ENCODE measurements around the gene CRYZL1. TPM values are rescaled to one million over a fixed set of nuclear protein-coding genes. Genes with fewer than 3 reads are reported as not detected.

The CRYZL1 gene
- total and polyA plus RNA-seq, 2 of the 8 experiments (the other 6 are each of a cell fraction or from before 2014, with no cell fraction given) = 15.6 to 15.8 TPM

- DNase-seq (ENCODE audit: low read depth in 1 of 2, low spot score in 2 of 2) (no peak), FAIRE-seq (no peak)
- TF ChIP-seq RBBP5 (IDR thresholded peaks at IDR 0.05; ENCODE audit: borderline replicate concordance, low read depth, low read length) (no peak), EZH2 (IDR thresholded peaks at IDR 0.05; ENCODE audit: low read depth, low read length, severe bottlenecking) (no peak)
- Histone ChIP-seq H4K20me1 (replicated peaks in 1 of 2; ENCODE audit: control insufficient read depth in 1 of 2, insufficient read depth in 2 of 2, low read length in 2 of 2) (peaks cover 15 to 21% of the 10 kb centered on the region in 2 experiments), H2BK120ac (replicated peaks; ENCODE audit: low read depth, low read length) (no peak overlapping the region), H3K4me2 (ENCODE audit: insufficient read depth in 1 of 2, low read depth in 2 of 2, low read length in 2 of 2) (no peak overlapping the region), H3K23me2 (ENCODE audit: low read depth, low read length) (peaks cover 10% of the 10 kb centered on the region), H3K18ac (ENCODE audit: extremely low read depth, low read length) (no peak overlapping the region), H3K27me3 (replicated peaks in 1 of 4; ENCODE audit: control insufficient read depth in 3 of 4, extremely low read depth in 1 of 4, insufficient read depth in 3 of 4, low read length in 3 of 4) (no peaks in the 10 kb centered on the region), H3K56ac (replicated peaks; ENCODE audit: insufficient read length, low read depth, low read length) (no peak overlapping the region), H2AK5ac (ENCODE audit: low read depth, low read length) (no peak overlapping the region), H4K5ac (ENCODE audit: insufficient read length, low read depth, low read length) (no peak overlapping the region), H3K27ac (ENCODE audit: low read depth, low read length) (no peak overlapping the region), H2BK5ac (ENCODE audit: low read depth, low read length) (no peak overlapping the region), H2BK12ac (ENCODE audit: low read depth, low read length) (no peak overlapping the region), H2AFZ (ENCODE audit: low read length) (no peak overlapping the region), H3K9ac (replicated peaks in 1 of 4; ENCODE audit: extremely low read depth in 1 of 4, low read depth in 3 of 4, low read length in 3 of 4) (no peak overlapping the region), H3K4me1 (replicated peaks in 1 of 4; ENCODE audit: control insufficient read depth in 3 of 4, insufficient read depth in 4 of 4, low read length in 3 of 4) (no peaks in the 10 kb centered on the region; a peak in 2 of 7 replicates), H4K91ac (replicated peaks; ENCODE audit: insufficient read length, low read length) (no peak overlapping the region), H3K4ac (replicated peaks; ENCODE audit: insufficient read length, low read depth, low read length) (no peak overlapping the region), H3K9me3 (ENCODE audit: insufficient read depth in 2 of 2, low read depth in 1 of 2, low read length in 1 of 2) (no peaks in the 10 kb centered on the region), H2BK20ac (ENCODE audit: low read length) (no peak overlapping the region), H3K36me3 (ENCODE audit: control insufficient read depth in 2 of 4, insufficient read depth in 4 of 4, low read length in 3 of 4) (peaks cover 16 to 52% (median 25%) of the 10 kb centered on the region in 4 experiments), H2BK15ac (ENCODE audit: low read length) (no peak overlapping the region), H3K79me1 (ENCODE audit: low read depth, low read length) (peaks cover 3% of the 10 kb centered on the region), H4K8ac (ENCODE audit: extremely low read depth, insufficient read depth, low read length) (no peak overlapping the region), H3K23ac (ENCODE audit: insufficient read length) (no peak overlapping the region), H3K79me2 (ENCODE audit: control insufficient read depth in 1 of 2, insufficient read depth in 2 of 2, low read length in 2 of 2) (peaks cover 54 to 89% of the 10 kb centered on the region in 2 experiments), H3K14ac (ENCODE audit: insufficient read length) (no peak overlapping the region), H3K4me3 (ENCODE audit: extremely low read depth in 1 of 4, insufficient read depth in 2 of 4, low read depth in 3 of 4, low read length in 4 of 4) (no peak overlapping the region; a peak in 1 of 8 replicates)
- CTCF ChIA-PET (ENCODE audit: partially characterized antibody) = no interaction called here
- POLR2A ChIA-PET (ENCODE audit: partially characterized antibody) = interaction anchor here (0.6 to 1.8 kb wide), 7 partner anchors 8 to 60 kb away, joined by 3 to 5 read pairs (median 3); no protein-coding TSS in a partner anchor
- WGBS, 2 experiments (ENCODE audit: extremely low coverage in 1 of 2, insufficient coverage in 1 of 2, insufficient read length in 1 of 2, insufficient replicate concordance in 2 of 2, low coverage in 1 of 2, low lambda C conversion rate in 2 of 2, missing lambda C conversion rate in 1 of 2) = 89% methylated on average over 3 of the region's 3 CpGs; no CpG with 5 or more reads in 1 of the 2 experiments
Observed at GRCh38 chr21:33546086-33546485, 95.5 kb downstream of the CRYZL1 start.

Data from H1 (cell line).